C4-2B (cell line): Measurements from ENCODE around the gene RAB36.

Experiments used
- CTCF ChIP-seq: fragments of 450-650 bp; conservative IDR thresholded peaks from 2 replicates; pipeline ENCODE4 v1.5.1; 2017; ENCODE audit warnings: mild to moderate bottlenecking
- ZFX ChIP-seq: fragments of 450-650 bp; IDR thresholded peaks from 2 replicates; pipeline ENCODE4 v1.6.1; 2017

GRCh38 chr22:23120415-23120899, 24.8 kb upstream of the RAB36 start:
- TF ChIP-seq CTCF (no peak), ZFX (no peak)
